GM19193 (cell line): ENCODE data around the gene RTN1.

ENCODE experiments used
- POLR2A ChIP-seq: IDR thresholded peaks from 4 replicates; pipeline ENCODE4 v1.6.1; 2011; ENCODE audit not compliant: insufficient read depth, insufficient read length; ENCODE audit errors: extremely low read depth

RTN1 gene, protein sequence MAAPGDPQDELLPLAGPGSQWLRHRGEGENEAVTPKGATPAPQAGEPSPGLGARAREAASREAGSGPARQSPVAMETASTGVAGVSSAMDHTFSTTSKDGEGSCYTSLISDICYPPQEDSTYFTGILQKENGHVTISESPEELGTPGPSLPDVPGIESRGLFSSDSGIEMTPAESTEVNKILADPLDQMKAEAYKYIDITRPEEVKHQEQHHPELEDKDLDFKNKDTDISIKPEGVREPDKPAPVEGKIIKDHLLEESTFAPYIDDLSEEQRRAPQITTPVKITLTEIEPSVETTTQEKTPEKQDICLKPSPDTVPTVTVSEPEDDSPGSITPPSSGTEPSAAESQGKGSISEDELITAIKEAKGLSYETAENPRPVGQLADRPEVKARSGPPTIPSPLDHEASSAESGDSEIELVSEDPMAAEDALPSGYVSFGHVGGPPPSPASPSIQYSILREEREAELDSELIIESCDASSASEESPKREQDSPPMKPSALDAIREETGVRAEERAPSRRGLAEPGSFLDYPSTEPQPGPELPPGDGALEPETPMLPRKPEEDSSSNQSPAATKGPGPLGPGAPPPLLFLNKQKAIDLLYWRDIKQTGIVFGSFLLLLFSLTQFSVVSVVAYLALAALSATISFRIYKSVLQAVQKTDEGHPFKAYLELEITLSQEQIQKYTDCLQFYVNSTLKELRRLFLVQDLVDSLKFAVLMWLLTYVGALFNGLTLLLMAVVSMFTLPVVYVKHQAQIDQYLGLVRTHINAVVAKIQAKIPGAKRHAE

GRCh38 chr14:59870277-59871165 lies at the start of gene RTN1:
Gene RTN1, minus strand, starts transcription at chr14:59870776. Its CDS starts 146 bp downstream, at chr14:59870630.
- TF ChIP-seq POLR2A = no peak

GRCh38 chr14:59920378-59920683 lies 49.8 kb upstream of the RTN1 start:
- TF ChIP-seq POLR2A = no peak

GRCh38 chr14:59919570-59920377 lies 49.2 kb upstream of the RTN1 start, which contains the start of gene LRRC9:
Gene LRRC9, plus strand, starts transcription at chr14:59920144.
- TF ChIP-seq POLR2A = no peak

DNA sequence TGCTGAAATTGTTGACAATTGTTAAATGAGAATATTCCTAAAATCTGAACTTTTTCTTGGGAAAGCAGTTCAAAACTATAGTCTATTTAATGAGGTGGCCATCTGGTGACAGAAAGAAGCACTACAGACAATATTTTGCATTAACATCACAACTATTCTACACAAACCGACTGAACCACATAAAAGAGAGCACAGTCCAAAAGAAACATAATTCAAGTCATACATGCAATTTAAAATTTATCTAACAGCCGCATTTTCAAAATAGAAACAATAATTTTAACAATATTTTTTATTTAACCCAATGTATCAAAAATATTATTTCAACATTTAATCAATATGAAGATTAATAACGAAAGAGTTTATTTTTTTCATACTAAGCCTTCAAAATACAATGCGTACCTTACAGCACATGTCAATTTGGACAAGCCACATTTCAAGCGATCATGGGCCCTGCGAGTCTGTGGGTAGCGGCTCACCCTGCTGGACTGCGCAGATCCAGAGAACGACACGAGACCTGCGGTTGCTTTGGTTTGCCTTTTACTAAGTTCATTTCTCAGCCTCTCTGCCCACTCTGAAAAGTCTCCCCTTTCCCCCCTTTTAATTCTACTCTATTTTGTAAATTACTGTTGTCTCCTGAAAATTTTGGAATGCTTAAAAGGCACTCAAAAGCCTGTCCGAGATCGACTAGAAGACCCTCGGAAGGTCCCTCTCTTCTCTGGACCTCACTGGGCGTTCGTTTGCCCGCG lies 48.4 kb upstream of the RTN1 start:
- TF ChIP-seq POLR2A = no peak

GRCh38 chr14:59913187-59913586 lies 42.6 kb upstream of the RTN1 start:
- no peak for TF ChIP-seq POLR2A

DNA sequence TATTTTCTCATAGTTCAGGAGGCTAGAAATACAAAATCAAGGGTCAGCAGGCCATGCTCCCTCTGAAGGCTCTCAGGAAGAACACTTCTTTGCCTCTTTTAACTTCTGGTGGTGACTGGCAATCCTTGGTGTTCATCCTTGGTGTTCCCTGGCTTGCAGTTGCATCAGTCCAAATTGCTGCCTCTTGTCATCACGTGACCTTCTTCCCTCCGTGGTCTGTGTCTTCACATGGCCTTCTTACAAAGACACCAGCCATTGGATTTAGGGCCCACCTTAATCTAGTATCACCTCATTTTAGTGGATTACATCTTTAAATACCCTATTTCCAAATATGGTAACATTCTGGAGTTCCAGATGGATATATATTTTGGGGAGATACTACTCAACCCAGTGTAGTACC lies 41.9 kb upstream of the RTN1 start:
- TF ChIP-seq POLR2A = no peak

GRCh38 chr14:59905188-59905587 lies 34.6 kb upstream of the RTN1 start:
- no peak for TF ChIP-seq POLR2A

DNA sequence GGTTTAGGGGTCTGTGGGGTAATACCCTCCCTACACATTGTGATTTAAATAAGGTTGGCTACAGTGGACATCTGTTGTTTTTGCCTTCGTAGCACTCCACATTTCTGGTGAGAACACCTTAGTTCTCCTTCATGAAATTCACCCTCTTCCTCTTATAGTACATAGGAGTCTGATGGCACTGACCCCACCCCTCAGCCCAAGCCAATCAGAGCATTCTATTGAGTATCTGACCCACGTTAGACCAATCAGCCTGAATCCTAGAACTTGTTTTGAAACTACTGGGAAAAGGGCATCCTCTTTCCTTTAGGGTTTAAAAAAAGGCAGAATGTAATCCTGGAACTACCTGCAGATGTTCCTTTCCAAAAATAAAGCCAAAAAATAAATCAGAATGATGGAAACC lies 33.6 kb upstream of the RTN1 start:
- TF ChIP-seq POLR2A = no peak

DNA sequence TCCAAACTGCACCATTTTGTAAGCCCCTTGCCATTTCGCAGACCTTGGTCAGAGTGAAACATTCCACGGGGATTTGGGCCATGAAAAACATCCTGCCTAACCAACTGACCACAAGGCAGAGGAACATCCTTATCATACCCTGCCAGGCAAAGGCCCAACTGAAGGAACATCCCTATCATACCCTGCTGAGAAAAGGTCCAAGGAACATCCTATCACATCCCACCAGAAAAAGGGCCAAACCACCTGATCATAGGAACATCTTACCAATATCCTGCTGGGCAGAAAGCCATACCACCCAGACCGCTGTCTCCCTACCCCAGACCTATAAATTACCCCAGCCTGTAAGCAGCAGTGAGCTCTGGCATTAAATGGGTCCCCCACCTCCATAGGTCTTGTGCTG lies 30.0 kb upstream of the RTN1 start:
- TF ChIP-seq POLR2A = no peak

DNA sequence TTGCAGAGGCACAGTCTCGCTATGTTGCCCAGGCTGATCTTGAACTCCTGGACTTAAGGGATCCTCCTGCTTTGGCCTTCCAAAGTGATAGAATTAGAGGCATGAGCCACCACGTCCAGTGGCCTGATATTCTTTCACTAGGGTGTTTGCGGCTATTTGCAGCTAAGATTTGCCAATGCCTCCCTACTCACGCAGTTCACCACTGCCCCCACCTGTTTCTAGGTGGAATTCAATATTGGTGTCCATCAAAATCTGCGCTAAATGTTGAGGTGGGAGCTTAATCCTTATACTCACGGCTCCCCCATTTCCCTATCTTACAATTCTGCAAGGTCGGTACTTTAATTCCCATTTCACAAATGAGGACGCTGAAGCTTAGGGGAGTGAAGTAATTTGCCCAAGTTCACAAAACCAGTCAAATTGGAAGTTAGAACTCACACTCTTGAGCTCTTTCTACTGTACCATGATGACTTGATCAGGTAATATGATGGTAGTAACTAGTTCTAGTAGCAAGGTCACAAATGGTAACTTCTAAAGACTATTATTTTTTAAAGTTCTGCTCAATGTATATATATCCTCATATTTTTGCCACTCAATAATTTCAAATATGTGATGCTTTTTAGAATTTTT lies 27.3 kb upstream of the RTN1 start:
- no peak for TF ChIP-seq POLR2A

- TF ChIP-seq POLR2A = no peak
These were observed 25.1 kb upstream of the RTN1 start for GRCh38 chr14:59895721-59896120.

DNA sequence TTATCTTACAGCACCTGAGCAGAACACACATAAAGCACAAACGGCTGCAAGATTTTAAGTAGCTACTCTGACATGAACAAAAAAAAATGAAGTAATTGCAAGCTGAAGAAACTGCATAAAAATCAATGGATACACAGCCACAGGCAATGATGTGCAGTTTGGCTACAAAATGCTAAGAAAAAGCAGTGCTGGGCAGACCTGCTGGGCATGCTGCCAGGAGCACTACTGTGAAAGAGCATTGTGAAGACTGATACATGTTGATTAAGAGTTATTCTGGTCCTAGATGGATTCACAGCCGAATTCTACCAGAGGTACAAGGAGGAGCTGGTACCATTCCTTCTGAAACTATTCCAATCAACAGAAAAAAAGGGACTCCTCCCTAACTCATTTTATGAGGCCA lies 20.1 kb upstream of the RTN1 start:
- no peak for TF ChIP-seq POLR2A

- no peak for TF ChIP-seq POLR2A
These were observed 12.4 kb upstream of the RTN1 start for GRCh38 chr14:59882957-59883356.
